Colonic mucosa (tissue), 4 donors: Measurements from ENCODE around the gene SLC35A4. TPM values are rescaled to one million over a fixed set of nuclear protein-coding genes. Genes with fewer than 3 reads are reported as not detected.

ENCODE experiments used
- DNase-seq: peaks from one replicate; pipeline ENCODE4 v3.0.0-alpha.2; 2020
- H3K27ac ChIP-seq: fragments of 200-600 bp; one replicate; pipeline ENCODE4 v1.8.0; 2021
- H3K27me3 ChIP-seq: fragments of 200-600 bp; one replicate; pipeline ENCODE4 v1.8.0; 2021
- H3K36me3 ChIP-seq: fragments of 200-600 bp; one replicate; pipeline ENCODE4 v1.8.0; 2021
- H3K4me1 ChIP-seq: fragments of 200-600 bp; one replicate; pipeline ENCODE4 v1.8.0; 2021; ENCODE audit warnings: mild to moderate bottlenecking
- H3K4me3 ChIP-seq: fragments of 200-600 bp; one replicate; pipeline ENCODE4 v1.8.0; 2021
- H3K9ac ChIP-seq, 2 donors: one replicate each; pipeline ENCODE4 v1.7.0; 2013; ENCODE audit warnings: control low read depth in 2 of 2, low read depth in 2 of 2, low read length in 2 of 2
- H3K9me3 ChIP-seq: fragments of 200-600 bp; one replicate; pipeline ENCODE4 v1.8.0; 2021
- intact Hi-C: fragments of 100-400 bp; cut with DNase I; formaldehyde crosslinking; loops from one replicate; pipeline ENCODE4 v1.14.1; 2022
- total RNA-seq, 2 donors: library from RNA; stranded (reverse); fragmentation: NEBNext Ultra II Directional in 1 of 2; extraction: Animal tissue kit (Norgen Biotek cat#: 25700) in 1 of 2; gene quantifications; one replicate each; pipeline ENCODE4 v1.2.1, GENCODE V29; 2021
- TF ChIP-seq, protein P1 (sequence below): fragments of 200-600 bp; IDR thresholded peaks from one replicate; pipeline ENCODE4 v1.8.0; 2022; ENCODE audit warnings: antibody characterized with exemption, mild to moderate bottlenecking
- donor health status: healthy.
- donor health status: DM: no; HTN: no; CAD: no.
- donor health status: DM: no; HTN: no; CAD: no.

SLC35A4 gene
- total RNA-seq, 2 donors from 2014 or later = 78.1 to 129 TPM

DNA sequence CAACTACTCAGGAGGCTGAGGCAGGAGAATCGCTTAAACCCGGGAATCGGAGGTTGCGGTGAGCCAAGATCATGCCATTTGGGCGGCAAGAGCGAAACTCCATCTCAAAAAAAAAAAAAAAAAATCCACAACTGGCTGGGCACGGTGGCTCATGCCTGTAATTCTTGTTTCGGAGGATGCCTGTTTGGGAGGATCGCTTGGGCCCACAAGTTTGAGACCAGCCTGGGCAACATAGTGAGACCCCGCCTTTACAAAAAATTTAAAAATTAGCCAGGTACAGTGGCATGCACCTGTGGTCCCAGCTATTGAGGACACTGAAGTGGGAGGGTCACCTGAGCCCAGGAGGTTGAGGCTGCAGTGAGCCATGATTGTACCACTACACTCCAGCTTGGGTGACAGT, 19.0 kb upstream of the SLC35A4 start:
- H3K27ac ChIP-seq = no peak overlapping the region
- peaks cover 3% of the 10 kb centered on the region for H3K36me3 ChIP-seq
- no peaks in the 10 kb centered on the region for H3K9me3 ChIP-seq
- TF ChIP-seq, protein P1, sequence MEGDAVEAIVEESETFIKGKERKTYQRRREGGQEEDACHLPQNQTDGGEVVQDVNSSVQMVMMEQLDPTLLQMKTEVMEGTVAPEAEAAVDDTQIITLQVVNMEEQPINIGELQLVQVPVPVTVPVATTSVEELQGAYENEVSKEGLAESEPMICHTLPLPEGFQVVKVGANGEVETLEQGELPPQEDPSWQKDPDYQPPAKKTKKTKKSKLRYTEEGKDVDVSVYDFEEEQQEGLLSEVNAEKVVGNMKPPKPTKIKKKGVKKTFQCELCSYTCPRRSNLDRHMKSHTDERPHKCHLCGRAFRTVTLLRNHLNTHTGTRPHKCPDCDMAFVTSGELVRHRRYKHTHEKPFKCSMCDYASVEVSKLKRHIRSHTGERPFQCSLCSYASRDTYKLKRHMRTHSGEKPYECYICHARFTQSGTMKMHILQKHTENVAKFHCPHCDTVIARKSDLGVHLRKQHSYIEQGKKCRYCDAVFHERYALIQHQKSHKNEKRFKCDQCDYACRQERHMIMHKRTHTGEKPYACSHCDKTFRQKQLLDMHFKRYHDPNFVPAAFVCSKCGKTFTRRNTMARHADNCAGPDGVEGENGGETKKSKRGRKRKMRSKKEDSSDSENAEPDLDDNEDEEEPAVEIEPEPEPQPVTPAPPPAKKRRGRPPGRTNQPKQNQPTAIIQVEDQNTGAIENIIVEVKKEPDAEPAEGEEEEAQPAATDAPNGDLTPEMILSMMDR = no peak
- H3K9ac ChIP-seq = no peak overlapping the region
- intact Hi-C loops = loop anchor here (10.0 kb wide), 2 partner anchors 159 to 171 kb away; partner anchors contain the start of gene ZMAT2
- H3K4me1 ChIP-seq = peaks cover 22% of the 10 kb centered on the region
- no peaks in the 10 kb centered on the region for H3K27me3 ChIP-seq
- no peak overlapping the region for H3K4me3 ChIP-seq
- DNase-seq = no peak

DNA sequence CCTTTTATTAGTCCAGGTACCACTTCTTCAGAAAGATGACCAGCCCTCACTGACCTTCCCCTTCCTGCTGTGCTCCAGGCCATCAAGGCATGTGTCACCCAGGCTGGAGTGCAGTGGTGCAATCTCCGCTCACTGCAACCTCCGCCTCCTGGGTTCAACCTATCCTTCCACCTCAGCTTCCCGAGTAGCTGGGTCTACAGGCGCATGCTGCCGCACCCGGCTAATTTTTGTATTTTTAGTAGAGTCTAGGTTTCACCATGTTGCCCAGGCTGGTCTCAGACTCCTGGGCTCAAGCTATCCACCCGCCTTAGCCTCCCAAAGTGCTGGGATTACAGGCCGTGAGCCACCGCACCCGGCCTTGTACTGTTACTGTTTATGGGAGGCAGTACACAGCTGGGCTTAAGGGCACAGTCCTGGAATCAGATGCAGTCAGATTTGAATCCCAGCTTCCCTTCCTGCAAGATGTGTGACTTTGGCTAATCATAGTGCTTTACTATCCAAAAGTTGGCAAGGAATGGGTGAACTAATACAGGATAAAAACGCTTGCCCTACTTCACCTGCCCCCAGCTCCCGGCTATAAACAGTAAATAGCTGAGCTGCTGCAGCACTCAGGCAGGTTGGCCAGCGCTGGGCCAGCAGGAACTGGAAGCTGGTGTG, 17.6 kb upstream of the SLC35A4 start:
- intact Hi-C loops = loop anchor here (10.0 kb wide), 2 partner anchors 158 to 172 kb away; partner anchors contain the start of gene ZMAT2
- Histone ChIP-seq H3K27me3 (no peaks in the 10 kb centered on the region), H3K36me3 (peaks cover 12% of the 10 kb centered on the region), H3K4me1 (peaks cover 22% of the 10 kb centered on the region), H3K9me3 (no peaks in the 10 kb centered on the region), H3K4me3 (no peak overlapping the region), H3K9ac (peak overlapping the region; percentile 46 to 89), H3K27ac (peak overlapping the region; percentile 93)
- DNase-seq = peak; percentile 41
- TF ChIP-seq, protein P1 = no peak

DNA sequence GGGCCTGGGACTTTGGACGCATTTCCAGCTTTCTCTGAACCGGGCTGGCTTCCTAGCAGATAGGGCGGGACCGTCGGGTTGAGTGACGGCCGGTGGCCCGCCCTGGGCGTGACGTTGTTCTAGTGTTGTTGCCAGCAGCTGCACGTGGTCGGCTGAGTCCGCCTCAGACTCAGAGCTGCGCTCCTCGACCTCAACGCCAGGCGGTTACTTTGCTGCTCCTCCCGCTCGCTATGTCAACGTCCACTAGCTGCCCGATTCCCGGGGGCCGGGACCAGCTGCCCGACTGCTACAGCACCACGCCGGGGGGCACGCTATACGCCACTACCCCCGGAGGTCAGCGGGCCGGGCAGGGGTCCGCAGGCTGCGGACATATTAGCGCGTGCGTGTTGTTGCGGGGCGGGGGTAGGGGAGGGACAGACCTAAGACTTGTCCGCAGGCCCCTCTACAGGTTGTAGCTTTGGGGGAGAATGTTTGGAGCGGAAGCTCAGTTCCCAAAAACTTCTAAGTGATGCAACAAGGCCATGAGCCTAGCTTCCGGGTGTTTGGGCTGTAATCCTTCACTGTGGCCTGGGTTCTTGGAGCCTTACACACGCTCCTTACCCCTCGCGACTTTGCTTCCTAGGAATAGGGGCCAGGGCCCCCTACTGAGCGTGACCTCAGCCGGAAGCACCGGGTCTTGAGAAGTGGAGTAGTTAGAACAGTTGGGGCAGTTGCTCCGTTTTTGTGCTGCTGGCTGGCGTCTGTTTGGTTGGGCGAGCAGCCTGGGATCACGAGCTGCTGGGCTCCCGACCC, 16.9 kb upstream of the SLC35A4 start, which contains the start of gene EIF4EBP3:
EIF4EBP3 (plus strand) TSS at position 155 of the 792 bp plus-strand sequence; CDS start at position 231, 76 bp downstream.
- Histone ChIP-seq H3K36me3 (peaks cover 13% of the 10 kb centered on the region), H3K9ac (peak within 1 kb of the TSS; percentile 75 to 89), H3K4me1 (peaks cover 22% of the 10 kb centered on the region), H3K27me3 (no peaks in the 10 kb centered on the region), H3K4me3 (peak within 1 kb of the TSS; percentile 32), H3K27ac (peak within 1 kb of the TSS; percentile 93), H3K9me3 (no peaks in the 10 kb centered on the region)
- DNase-seq = peak; percentile 98
- TF ChIP-seq, protein P1 = peak; percentile 47
- intact Hi-C loops = loop anchor here (10.0 kb wide), 2 partner anchors 157 to 173 kb away; partner anchors contain the start of gene ZMAT2

DNA sequence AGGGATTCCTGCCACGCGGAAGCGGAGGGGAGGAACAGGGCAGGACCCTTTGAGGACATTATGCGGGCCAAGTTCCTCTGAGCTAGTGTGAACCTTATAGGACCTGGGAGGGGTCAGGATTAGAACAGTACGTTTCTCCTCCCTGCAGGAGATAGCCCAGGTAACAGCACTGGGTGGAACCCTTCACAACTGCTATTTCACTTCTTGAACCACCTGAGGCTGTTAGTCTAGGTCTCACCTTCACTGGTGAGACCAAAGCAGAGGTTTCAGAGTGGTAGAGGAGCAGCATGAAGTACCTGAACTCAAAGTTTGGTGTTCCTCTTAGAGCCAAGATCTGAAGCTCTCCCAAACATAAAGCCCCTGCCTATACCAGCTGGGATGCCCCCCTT, 16.3 kb upstream of the SLC35A4 start:
- intact Hi-C loops = loop anchor here (10.0 kb wide), 2 partner anchors 157 to 173 kb away; partner anchors contain the start of gene ZMAT2

DNA sequence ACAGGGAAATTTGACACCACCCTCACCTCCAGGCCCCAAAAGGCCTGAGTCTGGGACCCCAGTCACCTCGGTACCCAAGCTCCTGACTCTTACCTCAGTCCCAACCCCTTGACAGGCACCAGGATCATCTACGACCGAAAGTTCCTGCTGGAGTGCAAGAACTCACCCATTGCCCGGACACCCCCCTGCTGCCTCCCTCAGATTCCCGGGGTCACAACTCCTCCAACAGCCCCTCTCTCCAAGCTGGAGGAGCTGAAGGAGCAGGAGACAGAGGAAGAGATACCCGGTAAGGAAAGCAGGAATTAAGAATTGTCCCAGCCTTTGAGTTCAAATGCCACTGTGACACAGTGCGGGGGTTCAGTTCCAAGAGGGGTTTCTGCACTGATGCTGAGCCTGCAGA, 15.8 kb upstream of the SLC35A4 start:
- H3K27me3 ChIP-seq = no peaks in the 10 kb centered on the region
- H3K9me3 ChIP-seq = no peaks in the 10 kb centered on the region
- intact Hi-C loops = loop anchor here (10.0 kb wide), 2 partner anchors 156 to 174 kb away; partner anchors contain the start of gene ZMAT2
- TF ChIP-seq, protein P1 = no peak
- H3K27ac ChIP-seq = peak overlapping the region; percentile 93
- peaks cover 13% of the 10 kb centered on the region for H3K36me3 ChIP-seq
- peak overlapping the region; percentile 31 to 89 for H3K9ac ChIP-seq
- no peak for DNase-seq
- no peak overlapping the region for H3K4me3 ChIP-seq
- peaks cover 22% of the 10 kb centered on the region for H3K4me1 ChIP-seq

More for the DNA sequence above, 16.3 kb upstream of the SLC35A4 start:
- TF ChIP-seq, protein P1 = no peak
- H3K36me3 ChIP-seq = peaks cover 13% of the 10 kb centered on the region
- H3K9me3 ChIP-seq = no peaks in the 10 kb centered on the region
- no peaks in the 10 kb centered on the region for H3K27me3 ChIP-seq
- peak; percentile 81 for DNase-seq
- peaks cover 22% of the 10 kb centered on the region for H3K4me1 ChIP-seq
- peak overlapping the region; percentile 32 for H3K4me3 ChIP-seq
- H3K9ac ChIP-seq = peak overlapping the region; percentile 75 to 89
- H3K27ac ChIP-seq = peak overlapping the region; percentile 93
